ENCODE data around the gene IFNA7. TPM values are rescaled to one million over a fixed set of nuclear protein-coding genes. Genes with fewer than 3 reads are reported as not detected.
"Not testable (repeated sequence)": the region's sequence is repeated elsewhere in the genome, so short reads cannot be mapped to it uniquely, and the experiment has no call there.

Gene IFNA7
- total RNA-seq, 1 experiment from 2014 or later = not detected

DNA sequence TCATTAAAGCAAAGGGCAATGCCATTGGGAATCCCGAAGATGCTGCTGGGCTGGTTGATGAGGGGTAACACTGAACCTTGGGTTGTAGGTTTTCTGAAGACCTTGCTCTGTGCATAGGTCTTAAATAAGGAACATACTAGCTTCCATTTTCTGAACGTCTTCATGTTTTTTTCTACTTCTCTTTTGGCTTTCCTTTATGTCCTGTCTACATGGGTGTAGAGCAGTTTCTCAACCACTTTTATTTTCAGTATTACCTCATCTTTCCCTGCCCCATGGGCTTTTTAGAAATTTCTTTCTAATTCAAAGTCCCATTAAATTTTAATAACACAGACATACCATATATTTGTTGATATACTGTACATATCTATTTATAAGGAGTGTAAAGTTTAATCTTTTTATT lies 37.9 kb upstream of the IFNA7 start, which contains the start of gene IFNA14:
Gene IFNA14 (minus strand): TSS at position 95 of the 400 bp plus-strand sequence. CDS start 70 bp downstream, at position 25.
- Mint-ChIP-seq H3K4me3 (no peak within 1 kb of the TSS), H3K4me1 (no peaks in the 10 kb centered on the region), H3K9me3 (no peaks in the 10 kb centered on the region), H3K36me3 (no peaks in the 10 kb centered on the region), H3K27ac (no peak within 1 kb of the TSS), H3K27me3 (ENCODE audit: low read depth) (peaks cover 5% of the 10 kb centered on the region)
- ChIA-PET CTCF (interaction anchor here (1.1 kb wide), 1 partner anchor 13 kb away, joined by 6 read pairs; no protein-coding TSS in a partner anchor), POLR2A (no interaction called here)
- DNase-seq (ENCODE audit: low spot score) = no peak
- TF ChIP-seq, protein P1, sequence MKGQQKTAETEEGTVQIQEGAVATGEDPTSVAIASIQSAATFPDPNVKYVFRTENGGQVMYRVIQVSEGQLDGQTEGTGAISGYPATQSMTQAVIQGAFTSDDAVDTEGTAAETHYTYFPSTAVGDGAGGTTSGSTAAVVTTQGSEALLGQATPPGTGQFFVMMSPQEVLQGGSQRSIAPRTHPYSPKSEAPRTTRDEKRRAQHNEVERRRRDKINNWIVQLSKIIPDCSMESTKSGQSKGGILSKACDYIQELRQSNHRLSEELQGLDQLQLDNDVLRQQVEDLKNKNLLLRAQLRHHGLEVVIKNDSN (CRISPR knock-in tag; IDR thresholded peaks at IDR 0.05) = no peak
- TF ChIP-seq, protein P2, sequence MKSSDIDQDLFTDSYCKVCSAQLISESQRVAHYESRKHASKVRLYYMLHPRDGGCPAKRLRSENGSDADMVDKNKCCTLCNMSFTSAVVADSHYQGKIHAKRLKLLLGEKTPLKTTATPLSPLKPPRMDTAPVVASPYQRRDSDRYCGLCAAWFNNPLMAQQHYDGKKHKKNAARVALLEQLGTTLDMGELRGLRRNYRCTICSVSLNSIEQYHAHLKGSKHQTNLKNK (CRISPR knock-in tag; IDR thresholded peaks at IDR 0.05) = no peak
- no peak for TF ChIP-seq ZNF396 (CRISPR knock-in tag; IDR thresholded peaks at IDR 0.05; ENCODE audit: borderline replicate concordance)
- TF ChIP-seq, protein P3, sequence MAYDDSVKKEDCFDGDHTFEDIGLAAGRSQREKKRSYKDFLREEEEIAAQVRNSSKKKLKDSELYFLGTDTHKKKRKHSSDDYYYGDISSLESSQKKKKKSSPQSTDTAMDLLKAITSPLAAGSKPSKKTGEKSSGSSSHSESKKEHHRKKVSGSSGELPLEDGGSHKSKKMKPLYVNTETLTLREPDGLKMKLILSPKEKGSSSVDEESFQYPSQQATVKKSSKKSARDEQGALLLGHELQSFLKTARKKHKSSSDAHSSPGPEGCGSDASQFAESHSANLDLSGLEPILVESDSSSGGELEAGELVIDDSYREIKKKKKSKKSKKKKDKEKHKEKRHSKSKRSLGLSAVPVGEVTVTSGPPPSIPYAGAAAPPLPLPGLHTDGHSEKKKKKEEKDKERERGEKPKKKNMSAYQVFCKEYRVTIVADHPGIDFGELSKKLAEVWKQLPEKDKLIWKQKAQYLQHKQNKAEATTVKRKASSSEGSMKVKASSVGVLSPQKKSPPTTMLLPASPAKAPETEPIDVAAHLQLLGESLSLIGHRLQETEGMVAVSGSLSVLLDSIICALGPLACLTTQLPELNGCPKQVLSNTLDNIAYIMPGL (CRISPR knock-in tag; IDR thresholded peaks at IDR 0.05) = no peak
- TF ChIP-seq GTF2I (CRISPR knock-in tag; conservative IDR thresholded peaks at IDR 0.05) = no peak
- TF ChIP-seq KAT7 (CRISPR knock-in tag; IDR thresholded peaks at IDR 0.05; ENCODE audit: borderline replicate concordance) = no peak
- TF ChIP-seq ZNF138 (CRISPR knock-in tag; conservative IDR thresholded peaks at IDR 0.05) = no peak
- TF ChIP-seq ETV6 (CRISPR knock-in tag; IDR thresholded peaks at IDR 0.05) = no peak
- TF ChIP-seq JUN (CRISPR knock-in tag; IDR thresholded peaks at IDR 0.05) = no peak
- TF ChIP-seq, protein P4, sequence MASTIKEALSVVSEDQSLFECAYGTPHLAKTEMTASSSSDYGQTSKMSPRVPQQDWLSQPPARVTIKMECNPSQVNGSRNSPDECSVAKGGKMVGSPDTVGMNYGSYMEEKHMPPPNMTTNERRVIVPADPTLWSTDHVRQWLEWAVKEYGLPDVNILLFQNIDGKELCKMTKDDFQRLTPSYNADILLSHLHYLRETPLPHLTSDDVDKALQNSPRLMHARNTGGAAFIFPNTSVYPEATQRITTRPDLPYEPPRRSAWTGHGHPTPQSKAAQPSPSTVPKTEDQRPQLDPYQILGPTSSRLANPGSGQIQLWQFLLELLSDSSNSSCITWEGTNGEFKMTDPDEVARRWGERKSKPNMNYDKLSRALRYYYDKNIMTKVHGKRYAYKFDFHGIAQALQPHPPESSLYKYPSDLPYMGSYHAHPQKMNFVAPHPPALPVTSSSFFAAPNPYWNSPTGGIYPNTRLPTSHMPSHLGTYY (CRISPR knock-in tag; IDR thresholded peaks at IDR 0.05) = no peak
- ATAC-seq = no peak

DNA sequence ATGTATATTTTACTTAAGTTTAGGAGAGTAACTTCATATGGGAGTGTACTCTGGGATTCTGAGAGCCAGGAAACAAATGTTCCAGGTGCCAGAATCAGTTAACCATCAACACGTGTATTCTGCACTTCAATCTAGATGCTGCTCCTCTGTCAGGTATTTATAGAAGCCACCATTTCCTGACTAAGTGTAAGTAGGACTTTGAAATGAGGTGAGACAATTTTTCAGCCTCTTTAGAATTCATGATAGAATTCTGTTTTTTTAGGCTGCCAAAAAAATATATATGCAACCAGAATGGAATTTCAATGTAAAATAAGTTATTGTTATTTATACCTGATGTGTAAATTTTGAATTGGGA lies 34.3 kb upstream of the IFNA7 start:
- H3K27ac Mint-ChIP-seq; H3K27me3 Mint-ChIP-seq (ENCODE audit: low read depth); H3K4me3 Mint-ChIP-seq; DNase-seq (ENCODE audit: low spot score); H3K36me3 Mint-ChIP-seq; H3K4me1 Mint-ChIP-seq; ATAC-seq; H3K9me3 Mint-ChIP-seq: not testable (repeated sequence)
- ChIA-PET CTCF (interaction anchor here (0.6 to 1.8 kb wide), 20 partner anchors 15 to 559 kb away, joined by 3 to 25 read pairs (median 4); no protein-coding TSS in a partner anchor), POLR2A (interaction anchor here (0.6 kb wide), 1 partner anchor 211 kb away, joined by 3 read pairs; no protein-coding TSS in a partner anchor)

DNA sequence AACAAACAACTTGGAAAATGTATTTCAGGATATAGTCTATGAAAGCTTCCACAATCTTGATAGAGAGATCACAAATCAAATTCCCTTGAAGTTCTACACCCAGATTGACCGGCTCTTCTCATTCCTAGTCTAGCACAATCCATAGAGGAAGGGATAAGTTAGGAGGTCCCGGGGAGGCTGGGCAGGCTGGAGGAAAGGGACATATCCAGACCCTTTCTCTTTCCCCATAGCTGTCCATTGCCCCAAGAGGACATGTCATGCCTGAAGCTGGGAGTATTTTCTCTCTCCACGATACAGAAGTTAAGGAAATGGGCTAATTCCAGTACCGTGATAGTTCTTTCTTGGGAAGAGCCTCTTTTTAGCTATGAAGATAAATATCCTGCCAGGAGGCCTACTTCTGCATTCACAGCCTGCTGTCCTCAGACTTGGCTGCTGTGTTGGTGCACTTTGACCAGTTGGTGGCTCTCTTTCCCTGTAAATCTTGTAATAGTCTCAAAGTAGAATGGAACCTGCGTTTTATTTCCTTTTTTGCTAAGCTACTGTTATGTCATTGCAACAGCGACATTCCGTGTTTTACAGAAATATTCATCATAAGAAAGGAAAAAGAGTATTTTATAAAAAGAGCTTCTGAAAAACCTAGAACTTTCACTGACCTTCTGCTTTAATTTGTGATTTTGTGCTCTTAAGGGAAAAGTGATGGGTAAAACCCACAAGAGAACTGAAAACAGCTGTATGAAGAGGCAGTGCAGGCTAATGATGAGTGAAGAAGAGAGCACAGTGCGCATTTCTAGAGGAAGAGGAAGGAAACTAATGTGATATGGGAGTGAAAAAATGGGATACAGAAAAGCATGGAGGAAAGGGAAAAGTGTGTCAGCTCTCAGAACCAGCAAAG lies 33.7 kb upstream of the IFNA7 start:
- not testable (repeated sequence) for H3K27me3 Mint-ChIP-seq (ENCODE audit: low read depth); H3K4me3 Mint-ChIP-seq; H3K4me1 Mint-ChIP-seq; H3K9me3 Mint-ChIP-seq; H3K27ac Mint-ChIP-seq; H3K36me3 Mint-ChIP-seq
- ChIA-PET CTCF (interaction anchor here (0.6 to 1.8 kb wide), 23 partner anchors 11 to 560 kb away, joined by 3 to 25 read pairs (median 4); no protein-coding TSS in a partner anchor), POLR2A (interaction anchor here (0.6 kb wide), 1 partner anchor 212 kb away, joined by 3 read pairs; no protein-coding TSS in a partner anchor)
- ATAC-seq (peak; percentile 95), DNase-seq (ENCODE audit: low spot score) (peak; percentile 38)

DNA sequence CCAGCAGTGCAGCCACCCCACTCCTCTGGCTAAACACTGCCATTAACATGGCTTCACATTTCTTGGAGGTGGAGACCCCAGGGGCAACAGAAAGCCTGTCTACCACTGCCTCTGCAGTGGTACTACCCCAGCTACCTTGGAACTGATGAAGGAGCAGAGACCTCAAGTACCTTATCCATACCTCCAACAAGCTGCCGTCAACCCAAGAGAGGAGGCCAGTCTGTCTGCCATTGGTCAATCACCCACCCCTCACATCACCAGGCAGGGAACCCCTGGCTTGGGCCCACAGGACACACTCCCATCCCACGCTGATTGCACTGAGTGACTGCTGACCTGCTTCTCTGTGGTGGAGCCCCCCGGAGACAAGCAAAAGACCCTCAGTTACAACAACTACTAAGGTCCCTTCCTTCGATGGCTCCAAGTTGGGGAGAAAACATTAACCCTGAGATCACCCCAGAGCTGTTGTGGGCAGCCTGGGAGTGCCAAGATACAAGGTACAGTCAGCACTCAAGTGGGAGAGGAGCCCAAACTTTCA lies 32.2 kb upstream of the IFNA7 start:
- DNase-seq (ENCODE audit: low spot score) (no peak), ATAC-seq (no peak)
- H3K27me3 Mint-ChIP-seq (ENCODE audit: low read depth) = no peaks in the 10 kb centered on the region; the same call in 1 of the 2 replicates
- ChIA-PET CTCF (interaction anchor here (1.0 kb wide), 1 partner anchor 555 kb away, joined by 3 read pairs; no protein-coding TSS in a partner anchor), POLR2A (no interaction called here)
- H3K36me3 Mint-ChIP-seq = no peaks in the 10 kb centered on the region
- H3K27ac Mint-ChIP-seq = no peak overlapping the region
- no peaks in the 10 kb centered on the region for H3K9me3 Mint-ChIP-seq
- no peaks in the 10 kb centered on the region for H3K4me1 Mint-ChIP-seq
- no peak overlapping the region for H3K4me3 Mint-ChIP-seq
- TF ChIP-seq ZNF317 (CRISPR knock-in tag; IDR thresholded peaks at IDR 0.05; ENCODE audit: borderline replicate concordance, low read depth) = no peak
- TF ChIP-seq, protein P5, sequence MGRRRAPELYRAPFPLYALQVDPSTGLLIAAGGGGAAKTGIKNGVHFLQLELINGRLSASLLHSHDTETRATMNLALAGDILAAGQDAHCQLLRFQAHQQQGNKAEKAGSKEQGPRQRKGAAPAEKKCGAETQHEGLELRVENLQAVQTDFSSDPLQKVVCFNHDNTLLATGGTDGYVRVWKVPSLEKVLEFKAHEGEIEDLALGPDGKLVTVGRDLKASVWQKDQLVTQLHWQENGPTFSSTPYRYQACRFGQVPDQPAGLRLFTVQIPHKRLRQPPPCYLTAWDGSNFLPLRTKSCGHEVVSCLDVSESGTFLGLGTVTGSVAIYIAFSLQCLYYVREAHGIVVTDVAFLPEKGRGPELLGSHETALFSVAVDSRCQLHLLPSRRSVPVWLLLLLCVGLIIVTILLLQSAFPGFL (CRISPR knock-in tag; IDR thresholded peaks at IDR 0.05; ENCODE audit: borderline replicate concordance) = no peak
- no peak for TF ChIP-seq NR2C2 (CRISPR knock-in tag; IDR thresholded peaks at IDR 0.05)
- TF ChIP-seq SMAD3 (CRISPR knock-in tag; IDR thresholded peaks at IDR 0.05; ENCODE audit: borderline replicate concordance) = no peak
- no peak for TF ChIP-seq ZBTB21 (CRISPR knock-in tag; IDR thresholded peaks at IDR 0.05; ENCODE audit: borderline replicate concordance)
- TF ChIP-seq GRHL2 (CRISPR knock-in tag; IDR thresholded peaks at IDR 0.05; ENCODE audit: insufficient replicate concordance, severe bottlenecking) = no peak
- no peak for TF ChIP-seq ZNF263 (CRISPR knock-in tag; IDR thresholded peaks at IDR 0.05; ENCODE audit: low read depth)
- no peak for TF ChIP-seq PRRX2 (CRISPR knock-in tag; IDR thresholded peaks at IDR 0.05)
- no peak for TF ChIP-seq RELA (CRISPR knock-in tag; IDR thresholded peaks at IDR 0.05; ENCODE audit: borderline replicate concordance)
- TF ChIP-seq, protein P6, sequence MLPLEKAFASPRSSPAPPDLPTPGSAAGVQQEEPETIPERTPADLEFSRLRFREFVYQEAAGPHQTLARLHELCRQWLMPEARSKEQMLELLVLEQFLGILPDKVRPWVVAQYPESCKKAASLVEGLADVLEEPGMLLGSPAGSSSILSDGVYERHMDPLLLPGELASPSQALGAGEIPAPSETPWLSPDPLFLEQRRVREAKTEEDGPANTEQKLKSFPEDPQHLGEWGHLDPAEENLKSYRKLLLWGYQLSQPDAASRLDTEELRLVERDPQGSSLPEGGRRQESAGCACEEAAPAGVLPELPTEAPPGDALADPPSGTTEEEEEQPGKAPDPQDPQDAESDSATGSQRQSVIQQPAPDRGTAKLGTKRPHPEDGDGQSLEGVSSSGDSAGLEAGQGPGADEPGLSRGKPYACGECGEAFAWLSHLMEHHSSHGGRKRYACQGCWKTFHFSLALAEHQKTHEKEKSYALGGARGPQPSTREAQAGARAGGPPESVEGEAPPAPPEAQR (CRISPR knock-in tag; IDR thresholded peaks at IDR 0.05) = no peak
